HG02840 (cell line): ENCODE data around the gene BASP1.
"Not testable (repeated sequence)": the region's sequence is repeated elsewhere in the genome, so short reads cannot be mapped to it uniquely, and the experiment has no call there.

Experiments
- ATAC-seq: cut with Tn5 transposase; IDR thresholded peaks from one replicate; pipeline ENCODE4 v1.9.1; 2021; ENCODE audit warnings: mild to moderate bottlenecking, moderate library complexity, moderate number of reproducible peaks; ENCODE audit not compliant: unreplicated experiment, low FRiP score

The BASP1 gene

GRCh38 chr5:17282283-17283120 lies 65.1 kb downstream of the BASP1 start:
- ATAC-seq = peak; percentile 93

- no peak for ATAC-seq
Observed at GRCh38 chr5:17283121-17283415, 65.6 kb downstream of the BASP1 start.

- no peak for ATAC-seq
Observed at GRCh38 chr5:17287501-17288155, 70.2 kb downstream of the BASP1 start.

GRCh38 chr5:17288570-17288969 lies 71.1 kb downstream of the BASP1 start:
- no peak for ATAC-seq

GRCh38 chr5:17289681-17290539 lies 72.5 kb downstream of the BASP1 start:
- ATAC-seq = no peak

- no peak for ATAC-seq
Observed at GRCh38 chr5:17290540-17290974, 73.1 kb downstream of the BASP1 start.

GRCh38 chr5:17292434-17293015 lies 75.1 kb downstream of the BASP1 start:
- ATAC-seq = no peak

GRCh38 chr5:17294639-17295311 lies 77.3 kb downstream of the BASP1 start:
- ATAC-seq = no peak

GRCh38 chr5:17295671-17296070 lies 78.2 kb downstream of the BASP1 start:
- no peak for ATAC-seq

- ATAC-seq = no peak
Observed at GRCh38 chr5:17302106-17302505, 84.7 kb downstream of the BASP1 start.

GRCh38 chr5:17302604-17303003 lies 85.2 kb downstream of the BASP1 start:
- no peak for ATAC-seq

- ATAC-seq = no peak
Observed at GRCh38 chr5:17304282-17304681, 86.9 kb downstream of the BASP1 start.

GRCh38 chr5:17305017-17305416 lies 87.6 kb downstream of the BASP1 start:
- no peak for ATAC-seq

- no peak for ATAC-seq
Observed at GRCh38 chr5:17305964-17306725, 88.7 kb downstream of the BASP1 start.

GRCh38 chr5:17306726-17307091 lies 89.3 kb downstream of the BASP1 start:
- ATAC-seq = no peak

- not testable (repeated sequence) for ATAC-seq
Observed at GRCh38 chr5:17307440-17307839, 90.0 kb downstream of the BASP1 start.

GRCh38 chr5:17308326-17309065 lies 91.1 kb downstream of the BASP1 start:
- no peak for ATAC-seq

- ATAC-seq = no peak
Observed at GRCh38 chr5:17309462-17309861, 92.0 kb downstream of the BASP1 start.

GRCh38 chr5:17310502-17310901 lies 93.1 kb downstream of the BASP1 start:
- ATAC-seq = not testable (repeated sequence)
